WTC11 (cell line): ENCODE data around the gene ANGPTL1.

Experiments used
- CREB1 ChIP-seq: sonication (generic); formaldehyde crosslinking; IDR thresholded peaks from 2 replicates; pipeline ENCODE4 v1.8.0; 2023; ENCODE audit warnings: mild to moderate bottlenecking, missing genetic modification reagents
- FOXK1 ChIP-seq: sonication (generic); formaldehyde crosslinking; IDR thresholded peaks from 2 replicates; pipeline ENCODE4 v1.8.0; 2022; ENCODE audit warnings: mild to moderate bottlenecking, moderate library complexity, missing genetic modification reagents
- GABPB1 ChIP-seq: sonication (generic); formaldehyde crosslinking; IDR thresholded peaks from 2 replicates; pipeline ENCODE4 v1.8.1; 2023; ENCODE audit warnings: mild to moderate bottlenecking, missing genetic modification reagents
- MXD4 ChIP-seq: fragments of 250-450 bp; sonication (Bioruptor Pico); IDR thresholded peaks from 2 replicates; pipeline ENCODE4 v1.8.0; 2021; ENCODE audit warnings: mild to moderate bottlenecking, moderate library complexity, borderline replicate concordance
- PRRX2 ChIP-seq: fragments of 250-450 bp; sonication (Bioruptor Pico); IDR thresholded peaks from 2 replicates; pipeline ENCODE4 v1.8.0; 2021; ENCODE audit warnings: mild to moderate bottlenecking
- SMAD3 ChIP-seq: sonication (generic); formaldehyde crosslinking; IDR thresholded peaks from 2 replicates; pipeline ENCODE4 v1.8.0; 2022; ENCODE audit warnings: missing genetic modification reagents, mild to moderate bottlenecking, borderline replicate concordance
- TF ChIP-seq, protein P1 (sequence below): sonication (generic); formaldehyde crosslinking; IDR thresholded peaks from 2 replicates; pipeline ENCODE4 v1.8.1; 2023; ENCODE audit warnings: mild to moderate bottlenecking, missing genetic modification reagents, moderate library complexity
- TF ChIP-seq, protein P2 (sequence below): fragments of 200-600 bp; IDR thresholded peaks from 2 replicates; pipeline ENCODE4 v1.8.0; 2022; ENCODE audit warnings: antibody characterized with exemption
- TF ChIP-seq, protein P3 (sequence below): sonication (generic); formaldehyde crosslinking; IDR thresholded peaks from 2 replicates; pipeline ENCODE4 v1.8.0; 2023; ENCODE audit warnings: missing genetic modification reagents
- TF ChIP-seq, protein P4 (sequence below): sonication (generic); formaldehyde crosslinking; IDR thresholded peaks from 2 replicates; pipeline ENCODE4 v1.8.1; 2022; ENCODE audit warnings: low read depth, missing genetic modification reagents, borderline replicate concordance
- TF ChIP-seq, protein P5 (sequence below): sonication (generic); formaldehyde crosslinking; IDR thresholded peaks from 2 replicates; pipeline ENCODE4 v1.8.1; 2023; ENCODE audit warnings: mild to moderate bottlenecking, moderate library complexity, missing genetic modification reagents

DNA sequence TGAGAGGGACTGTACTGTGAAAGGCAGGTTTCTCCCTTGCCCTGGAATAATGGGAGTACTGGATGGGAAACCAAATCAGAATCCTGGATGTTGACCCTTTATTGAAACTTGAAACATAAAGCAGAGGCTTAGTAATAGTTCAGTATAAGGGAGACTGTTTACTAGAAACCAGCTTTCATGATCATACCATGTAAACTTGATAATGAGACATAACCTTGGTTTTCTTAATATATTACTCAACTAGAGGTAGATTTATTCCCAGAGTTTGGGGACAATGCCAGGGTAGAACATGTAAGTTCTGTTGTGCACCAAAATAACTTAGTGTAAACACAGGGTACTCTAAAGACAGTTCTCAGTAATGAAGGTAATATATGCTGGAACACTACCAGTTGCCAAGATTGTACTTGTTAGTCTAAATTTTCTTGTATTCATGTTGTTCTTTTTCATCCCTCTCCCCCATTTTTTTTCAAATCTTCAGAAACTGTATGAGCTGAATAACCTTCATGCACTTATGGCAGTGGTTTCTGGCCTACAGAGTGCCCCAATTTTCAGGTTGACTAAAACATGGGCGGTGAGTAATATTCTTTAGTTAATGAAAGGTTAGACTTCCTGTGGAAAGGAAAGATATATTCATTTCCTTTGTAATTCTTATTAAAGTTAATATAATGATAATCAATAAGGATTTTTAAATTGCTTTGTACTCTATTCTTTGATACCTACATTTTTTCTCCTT lies 49.6 kb downstream of the ANGPTL1 start:
- TF ChIP-seq PRRX2 (CRISPR knock-in tag) (no peak), GABPB1 (CRISPR knock-in tag) (no peak), MXD4 (CRISPR knock-in tag) (no peak), SMAD3 (CRISPR knock-in tag) (no peak), CREB1 (CRISPR knock-in tag) (no peak), FOXK1 (CRISPR knock-in tag) (no peak)
- TF ChIP-seq, protein P1, sequence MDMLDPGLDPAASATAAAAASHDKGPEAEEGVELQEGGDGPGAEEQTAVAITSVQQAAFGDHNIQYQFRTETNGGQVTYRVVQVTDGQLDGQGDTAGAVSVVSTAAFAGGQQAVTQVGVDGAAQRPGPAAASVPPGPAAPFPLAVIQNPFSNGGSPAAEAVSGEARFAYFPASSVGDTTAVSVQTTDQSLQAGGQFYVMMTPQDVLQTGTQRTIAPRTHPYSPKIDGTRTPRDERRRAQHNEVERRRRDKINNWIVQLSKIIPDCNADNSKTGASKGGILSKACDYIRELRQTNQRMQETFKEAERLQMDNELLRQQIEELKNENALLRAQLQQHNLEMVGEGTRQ (CRISPR knock-in tag), result no peak
- TF ChIP-seq, protein P2, sequence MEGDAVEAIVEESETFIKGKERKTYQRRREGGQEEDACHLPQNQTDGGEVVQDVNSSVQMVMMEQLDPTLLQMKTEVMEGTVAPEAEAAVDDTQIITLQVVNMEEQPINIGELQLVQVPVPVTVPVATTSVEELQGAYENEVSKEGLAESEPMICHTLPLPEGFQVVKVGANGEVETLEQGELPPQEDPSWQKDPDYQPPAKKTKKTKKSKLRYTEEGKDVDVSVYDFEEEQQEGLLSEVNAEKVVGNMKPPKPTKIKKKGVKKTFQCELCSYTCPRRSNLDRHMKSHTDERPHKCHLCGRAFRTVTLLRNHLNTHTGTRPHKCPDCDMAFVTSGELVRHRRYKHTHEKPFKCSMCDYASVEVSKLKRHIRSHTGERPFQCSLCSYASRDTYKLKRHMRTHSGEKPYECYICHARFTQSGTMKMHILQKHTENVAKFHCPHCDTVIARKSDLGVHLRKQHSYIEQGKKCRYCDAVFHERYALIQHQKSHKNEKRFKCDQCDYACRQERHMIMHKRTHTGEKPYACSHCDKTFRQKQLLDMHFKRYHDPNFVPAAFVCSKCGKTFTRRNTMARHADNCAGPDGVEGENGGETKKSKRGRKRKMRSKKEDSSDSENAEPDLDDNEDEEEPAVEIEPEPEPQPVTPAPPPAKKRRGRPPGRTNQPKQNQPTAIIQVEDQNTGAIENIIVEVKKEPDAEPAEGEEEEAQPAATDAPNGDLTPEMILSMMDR, result no peak
- TF ChIP-seq, protein P3, sequence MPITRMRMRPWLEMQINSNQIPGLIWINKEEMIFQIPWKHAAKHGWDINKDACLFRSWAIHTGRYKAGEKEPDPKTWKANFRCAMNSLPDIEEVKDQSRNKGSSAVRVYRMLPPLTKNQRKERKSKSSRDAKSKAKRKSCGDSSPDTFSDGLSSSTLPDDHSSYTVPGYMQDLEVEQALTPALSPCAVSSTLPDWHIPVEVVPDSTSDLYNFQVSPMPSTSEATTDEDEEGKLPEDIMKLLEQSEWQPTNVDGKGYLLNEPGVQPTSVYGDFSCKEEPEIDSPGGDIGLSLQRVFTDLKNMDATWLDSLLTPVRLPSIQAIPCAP (CRISPR knock-in tag), result no peak
- TF ChIP-seq, protein P4, sequence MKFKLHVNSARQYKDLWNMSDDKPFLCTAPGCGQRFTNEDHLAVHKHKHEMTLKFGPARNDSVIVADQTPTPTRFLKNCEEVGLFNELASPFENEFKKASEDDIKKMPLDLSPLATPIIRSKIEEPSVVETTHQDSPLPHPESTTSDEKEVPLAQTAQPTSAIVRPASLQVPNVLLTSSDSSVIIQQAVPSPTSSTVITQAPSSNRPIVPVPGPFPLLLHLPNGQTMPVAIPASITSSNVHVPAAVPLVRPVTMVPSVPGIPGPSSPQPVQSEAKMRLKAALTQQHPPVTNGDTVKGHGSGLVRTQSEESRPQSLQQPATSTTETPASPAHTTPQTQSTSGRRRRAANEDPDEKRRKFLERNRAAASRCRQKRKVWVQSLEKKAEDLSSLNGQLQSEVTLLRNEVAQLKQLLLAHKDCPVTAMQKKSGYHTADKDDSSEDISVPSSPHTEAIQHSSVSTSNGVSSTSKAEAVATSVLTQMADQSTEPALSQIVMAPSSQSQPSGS (CRISPR knock-in tag), result no peak
- TF ChIP-seq, protein P5, sequence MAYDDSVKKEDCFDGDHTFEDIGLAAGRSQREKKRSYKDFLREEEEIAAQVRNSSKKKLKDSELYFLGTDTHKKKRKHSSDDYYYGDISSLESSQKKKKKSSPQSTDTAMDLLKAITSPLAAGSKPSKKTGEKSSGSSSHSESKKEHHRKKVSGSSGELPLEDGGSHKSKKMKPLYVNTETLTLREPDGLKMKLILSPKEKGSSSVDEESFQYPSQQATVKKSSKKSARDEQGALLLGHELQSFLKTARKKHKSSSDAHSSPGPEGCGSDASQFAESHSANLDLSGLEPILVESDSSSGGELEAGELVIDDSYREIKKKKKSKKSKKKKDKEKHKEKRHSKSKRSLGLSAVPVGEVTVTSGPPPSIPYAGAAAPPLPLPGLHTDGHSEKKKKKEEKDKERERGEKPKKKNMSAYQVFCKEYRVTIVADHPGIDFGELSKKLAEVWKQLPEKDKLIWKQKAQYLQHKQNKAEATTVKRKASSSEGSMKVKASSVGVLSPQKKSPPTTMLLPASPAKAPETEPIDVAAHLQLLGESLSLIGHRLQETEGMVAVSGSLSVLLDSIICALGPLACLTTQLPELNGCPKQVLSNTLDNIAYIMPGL, result no peak
